Limb (tissue), 2 donors: ENCODE data around the gene FAN1.
A peak's percentile ranks its signal among the peaks of the same experiment; 100 is the strongest.

Source experiments
- DNase-seq, 2 donors: peaks; one replicate each; pipeline ENCODE4 v3.0.0-alpha.2; 2016; ENCODE audit errors: extremely low spot score in 2 of 2

The FAN1 gene

DNA sequence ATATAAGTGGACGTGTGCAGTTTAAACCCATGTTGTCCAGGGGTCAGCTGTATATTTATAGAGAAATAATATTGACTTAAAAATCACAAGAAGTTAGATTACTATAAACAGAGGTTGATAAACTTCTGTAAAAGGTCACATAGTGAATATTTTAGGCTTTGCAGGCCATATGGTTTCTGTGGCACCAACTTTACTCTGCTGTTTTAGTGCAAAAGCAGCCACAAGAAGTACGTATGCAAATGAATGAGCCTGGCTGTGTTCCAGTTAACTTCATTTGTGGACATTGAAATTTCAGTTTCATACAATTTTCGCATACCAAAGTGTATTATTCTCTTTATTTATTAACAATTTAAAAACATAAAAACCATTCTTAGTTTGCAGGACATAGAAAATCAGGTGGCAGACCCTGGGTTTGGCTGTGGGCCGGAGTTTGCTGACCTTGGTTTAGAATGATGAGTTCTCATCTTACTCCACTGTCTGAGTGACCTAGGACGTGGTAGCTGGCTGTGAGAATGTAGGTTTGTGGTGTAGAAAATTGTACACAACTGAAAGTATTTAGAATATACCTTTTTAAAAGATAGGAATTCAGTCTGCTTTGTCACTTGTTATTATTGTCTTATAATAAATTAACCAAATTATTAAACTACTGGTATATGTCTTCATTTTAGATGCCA lies 16.3 kb downstream of the FAN1 start:
- DNase-seq, result no peak

DNA sequence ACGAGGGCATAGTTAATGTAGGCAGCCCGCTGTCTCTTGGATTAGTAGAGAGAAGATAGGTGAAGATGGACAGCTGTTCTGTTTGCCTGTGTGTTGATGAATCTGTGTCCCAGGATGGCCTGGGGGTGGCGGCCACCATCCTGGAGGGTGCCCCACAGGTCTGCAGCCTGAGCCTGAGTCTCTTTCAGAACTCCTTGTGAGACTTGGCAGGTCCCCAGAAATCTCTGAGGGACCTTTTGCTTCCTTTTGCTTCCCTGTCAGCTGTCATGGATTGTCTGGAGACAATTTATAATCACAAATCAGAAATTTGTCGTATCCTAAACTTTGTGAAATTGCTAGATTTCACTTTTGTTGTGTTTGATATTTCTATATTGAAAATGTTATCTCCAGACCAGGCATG lies 17.4 kb downstream of the FAN1 start:
- DNase-seq, result no peak

DNA sequence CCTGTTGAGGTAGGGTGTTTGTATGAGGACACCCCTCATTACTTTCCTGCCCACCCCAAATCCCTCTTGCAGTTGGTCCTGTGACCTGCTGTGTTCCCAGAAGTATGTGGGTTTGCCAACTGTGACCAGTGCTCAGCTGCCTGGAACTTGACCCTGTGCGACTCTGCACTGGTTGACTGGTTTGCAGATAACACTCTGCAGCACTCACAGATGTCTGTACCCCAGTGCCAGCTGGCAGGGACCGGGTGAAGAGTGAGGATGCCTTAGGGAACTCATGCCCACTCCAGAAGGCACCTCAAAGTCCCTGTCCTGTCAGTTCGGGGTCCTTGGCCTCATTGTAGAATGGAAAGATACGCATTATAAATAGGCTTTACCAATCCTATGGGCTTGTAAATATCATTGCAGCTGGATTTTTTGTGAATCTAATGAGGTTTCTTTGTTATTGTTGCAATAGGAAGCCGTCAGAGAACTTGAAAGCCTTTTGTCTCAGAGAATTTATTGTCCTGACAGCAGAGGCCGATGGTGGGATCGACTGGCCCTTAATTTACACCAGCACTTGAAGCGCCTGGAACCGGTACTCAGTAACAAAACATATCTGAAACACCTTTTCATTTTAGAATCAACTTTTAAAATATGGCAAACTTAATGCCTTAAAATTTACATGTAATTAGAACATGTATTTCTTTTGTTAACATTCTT lies 18.2 kb downstream of the FAN1 start:
- DNase-seq, result no peak

DNA sequence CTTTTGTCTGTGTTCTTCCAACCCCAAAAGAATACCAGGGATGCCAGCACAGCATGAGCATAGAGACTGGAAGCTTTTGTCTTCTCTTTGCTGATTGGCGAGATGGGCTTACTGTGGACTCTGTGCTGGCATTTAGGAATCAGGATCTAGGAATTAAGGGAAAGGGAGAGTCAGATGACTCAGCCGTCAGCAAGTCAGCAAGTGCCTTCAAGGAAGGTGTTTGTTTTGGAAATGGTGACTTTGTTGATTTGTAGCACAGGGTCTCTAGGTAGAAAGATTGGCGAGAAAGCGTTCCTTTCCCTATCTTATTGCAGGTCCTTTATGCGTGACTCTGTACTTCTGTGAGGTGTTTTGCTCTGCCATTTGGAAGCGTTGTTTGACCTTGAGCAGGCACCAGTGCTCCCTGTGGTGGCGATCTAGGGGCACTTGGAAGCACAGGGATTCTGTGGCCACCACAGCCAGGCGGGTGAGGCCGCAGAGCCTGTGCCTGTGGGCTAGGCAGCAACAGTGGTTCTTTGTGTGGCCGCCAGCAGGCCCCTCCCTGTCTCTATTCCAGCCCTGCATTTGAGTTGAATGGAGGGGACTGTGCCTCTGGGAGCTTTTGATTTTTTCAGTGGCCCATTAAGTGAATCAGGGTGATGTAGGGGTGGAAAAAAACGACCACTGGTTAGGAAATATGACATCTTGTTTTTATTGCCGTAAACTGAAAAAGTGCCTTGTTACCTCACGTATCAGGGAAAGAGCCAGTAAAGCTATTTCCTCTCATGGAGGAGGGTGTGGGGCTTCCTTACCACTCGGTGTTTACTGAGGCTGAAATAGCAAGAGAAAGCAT lies 19.0 kb downstream of the FAN1 start:
- DNase-seq, result peak; percentile 8 to 68

DNA sequence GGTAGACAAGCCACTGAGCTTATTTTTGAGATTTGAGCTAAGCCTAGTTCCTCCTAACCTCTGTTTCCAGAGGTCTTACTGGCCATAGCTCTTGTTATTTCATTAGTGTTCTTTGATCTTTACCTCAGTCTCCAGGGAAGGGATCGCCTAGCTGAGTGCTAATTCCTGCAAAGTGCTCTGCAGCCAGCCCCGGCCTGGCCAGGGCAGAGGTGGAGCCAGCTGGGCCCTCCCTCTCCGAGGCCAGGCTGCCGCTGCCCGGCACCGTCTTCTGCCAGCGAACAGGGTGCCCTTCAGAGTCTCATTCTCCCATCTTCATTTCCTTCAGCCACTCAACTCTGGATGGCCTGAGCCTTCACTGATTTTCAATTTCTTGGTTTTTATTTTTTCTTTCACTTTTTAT lies 19.7 kb downstream of the FAN1 start:
- no peak for DNase-seq

DNA sequence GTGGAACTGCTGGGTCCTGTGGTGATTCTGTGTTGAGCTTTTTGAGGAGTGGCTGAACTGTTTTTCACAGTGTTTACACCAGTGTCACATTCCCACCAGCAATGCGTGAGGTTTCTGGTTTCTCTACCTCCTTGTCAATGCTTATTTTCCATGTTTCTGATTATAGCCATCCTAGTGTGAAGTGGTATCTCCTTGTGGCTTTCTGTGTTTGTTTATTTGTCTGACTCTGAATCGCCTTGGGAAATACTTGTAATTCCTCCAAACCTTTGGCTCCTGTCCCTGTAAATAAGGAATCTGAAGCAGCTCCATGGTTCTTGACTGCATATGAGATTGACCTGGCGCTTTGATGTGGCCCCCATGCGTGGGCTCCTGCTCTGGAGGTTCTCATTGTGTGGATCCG lies 20.6 kb downstream of the FAN1 start:
- DNase-seq, result no peak

DNA sequence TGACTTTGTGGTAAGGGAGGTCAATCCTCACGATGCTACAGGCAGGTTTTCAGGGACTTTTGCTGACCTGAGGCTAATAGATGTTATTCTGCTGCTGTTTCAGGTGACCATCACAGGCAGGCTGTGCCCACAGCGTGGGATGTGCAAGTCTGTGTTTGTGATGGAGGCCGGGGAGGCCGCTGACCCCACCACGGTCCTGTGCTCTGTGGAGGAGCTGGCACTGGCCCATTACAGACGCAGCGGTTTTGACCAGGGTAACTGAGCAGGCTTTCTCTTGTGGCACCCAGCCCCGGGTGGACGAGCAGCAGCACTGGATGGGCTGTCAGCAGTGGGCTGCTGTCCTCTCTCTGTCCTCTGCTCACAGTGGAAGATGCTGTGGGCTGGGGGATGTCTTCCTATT lies 22.0 kb downstream of the FAN1 start:
- DNase-seq, result no peak

DNA sequence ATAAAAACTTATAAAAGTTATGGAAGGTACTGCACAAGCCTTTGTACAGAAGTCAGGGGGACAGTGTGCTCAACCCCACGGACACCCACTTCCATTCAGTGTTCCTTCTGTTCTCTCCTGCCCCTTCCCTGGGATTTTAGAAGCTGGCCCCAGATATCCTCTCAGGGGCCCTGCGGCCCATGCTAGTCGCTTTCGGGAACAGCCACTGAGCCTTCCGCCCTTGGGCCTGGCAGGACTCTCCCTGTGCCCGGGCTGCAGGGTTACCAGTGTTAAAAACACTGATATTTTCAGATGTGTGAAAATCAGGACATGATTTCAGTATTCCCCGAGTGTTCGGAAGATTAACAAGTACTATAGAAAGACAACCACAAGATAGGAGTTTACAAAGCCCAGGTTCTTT lies 22.4 kb downstream of the FAN1 start:
- DNase-seq, result no peak

DNA sequence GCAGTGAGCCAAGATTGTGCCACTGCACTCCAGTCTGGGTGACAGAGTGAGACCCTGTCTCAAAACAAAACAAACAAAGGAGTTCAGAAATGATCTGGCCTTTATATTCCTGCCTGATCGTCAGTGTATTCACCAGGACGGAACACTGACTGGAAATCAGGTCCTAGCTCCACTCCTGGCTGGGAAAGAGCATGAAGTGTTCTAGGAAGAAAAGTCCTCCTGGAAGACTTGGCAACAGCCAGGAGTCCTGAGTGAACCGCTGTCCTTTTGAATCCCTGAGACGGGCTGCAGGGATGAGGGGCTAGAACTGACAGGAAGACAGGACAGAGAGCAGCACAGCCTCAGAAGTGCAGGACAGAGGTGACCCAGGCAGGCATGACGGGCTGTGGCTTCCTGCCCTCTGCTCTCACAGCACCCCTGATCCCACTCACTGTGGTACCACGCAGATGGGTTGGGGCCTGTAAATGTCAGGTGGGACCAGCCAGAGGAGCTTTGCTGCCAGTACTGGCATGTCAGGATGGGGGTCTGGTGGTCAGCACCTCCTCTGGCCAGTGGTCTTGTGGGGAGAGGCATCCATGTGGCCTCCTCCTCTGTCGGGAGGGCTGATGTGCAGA lies 23.5 kb downstream of the FAN1 start:
- no peak for DNase-seq

DNA sequence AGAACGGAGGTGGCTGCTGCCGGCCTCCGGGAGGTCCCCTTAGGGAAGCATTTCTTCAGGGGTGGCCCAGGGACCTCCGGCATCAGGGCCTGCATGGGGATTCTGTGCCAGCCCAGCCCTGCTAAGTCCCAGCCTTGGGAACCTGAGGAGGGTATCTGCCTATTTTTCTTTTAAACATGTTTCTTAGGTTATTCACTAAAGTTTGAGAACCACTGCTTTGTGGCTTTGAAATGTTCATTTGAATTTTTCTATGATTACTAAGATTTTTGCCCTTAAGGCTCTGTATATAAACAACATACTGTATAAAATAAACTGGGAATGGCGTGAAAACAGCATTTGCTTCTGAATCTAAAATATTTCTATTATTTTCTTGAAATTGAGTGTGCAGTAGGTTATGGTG lies 24.4 kb downstream of the FAN1 start:
- DNase-seq, result no peak

DNA sequence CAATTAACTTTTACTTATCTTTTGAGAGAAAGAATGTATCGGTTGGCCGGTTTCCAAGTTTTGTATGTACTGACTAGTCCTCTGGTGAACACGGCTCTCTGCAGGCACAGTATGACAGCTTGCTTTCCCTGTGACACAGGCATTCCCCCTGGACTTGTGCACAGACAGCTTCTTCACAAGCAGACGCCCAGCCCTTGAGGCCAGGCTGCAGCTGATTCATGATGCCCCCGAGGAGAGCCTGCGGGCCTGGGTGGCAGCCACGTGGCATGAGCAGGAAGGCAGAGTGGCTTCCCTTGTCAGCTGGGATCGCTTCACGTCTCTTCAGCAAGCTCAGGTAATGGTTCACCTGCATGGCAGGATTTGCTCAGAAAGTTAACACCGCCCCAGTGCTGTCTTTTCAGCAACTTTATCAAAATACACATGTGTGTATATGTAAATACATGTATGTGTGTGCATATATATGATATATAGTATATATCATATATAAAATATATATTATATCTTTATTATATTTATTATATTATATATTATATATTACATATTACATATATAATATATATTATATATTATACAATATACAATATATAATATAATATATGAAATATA lies 25.5 kb downstream of the FAN1 start:
- DNase-seq, result no peak

DNA sequence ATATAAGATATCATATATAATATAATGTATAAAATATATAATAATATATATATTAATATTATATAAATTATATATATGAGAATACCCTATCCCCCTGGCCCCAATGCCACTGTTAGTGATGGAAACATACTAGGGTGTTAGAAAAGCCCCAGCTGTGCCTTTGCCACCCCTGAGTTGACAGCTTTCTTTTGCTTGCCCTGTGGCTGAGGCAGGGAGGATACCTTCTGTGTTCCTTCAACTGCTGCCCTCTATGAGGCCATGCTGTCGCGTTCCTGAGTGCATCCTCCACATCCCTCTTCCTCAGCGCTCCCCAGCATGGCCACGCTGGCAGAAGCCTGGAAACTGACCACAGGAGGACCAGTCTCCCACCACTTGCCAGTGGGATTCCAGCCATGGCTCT lies 26.3 kb downstream of the FAN1 start:
- no peak for DNase-seq

DNA sequence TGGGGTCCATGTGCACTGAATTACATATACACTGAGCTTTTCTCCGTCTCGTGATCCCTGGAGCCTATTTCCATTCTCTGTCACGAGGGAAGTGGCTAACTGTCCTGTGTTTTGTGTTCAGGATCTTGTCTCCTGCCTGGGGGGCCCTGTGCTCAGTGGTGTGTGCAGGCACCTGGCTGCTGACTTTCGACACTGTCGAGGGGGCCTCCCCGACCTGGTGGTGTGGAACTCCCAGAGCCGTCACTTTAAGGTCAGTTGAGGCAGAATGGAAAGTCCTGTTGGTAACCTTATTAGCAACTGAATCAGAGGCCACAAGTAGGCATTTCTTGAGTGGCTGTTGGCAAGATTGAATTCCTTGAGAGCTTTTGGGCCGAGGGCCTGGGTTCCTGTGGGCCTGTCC lies 26.7 kb downstream of the FAN1 start:
- DNase-seq, result no peak

DNA sequence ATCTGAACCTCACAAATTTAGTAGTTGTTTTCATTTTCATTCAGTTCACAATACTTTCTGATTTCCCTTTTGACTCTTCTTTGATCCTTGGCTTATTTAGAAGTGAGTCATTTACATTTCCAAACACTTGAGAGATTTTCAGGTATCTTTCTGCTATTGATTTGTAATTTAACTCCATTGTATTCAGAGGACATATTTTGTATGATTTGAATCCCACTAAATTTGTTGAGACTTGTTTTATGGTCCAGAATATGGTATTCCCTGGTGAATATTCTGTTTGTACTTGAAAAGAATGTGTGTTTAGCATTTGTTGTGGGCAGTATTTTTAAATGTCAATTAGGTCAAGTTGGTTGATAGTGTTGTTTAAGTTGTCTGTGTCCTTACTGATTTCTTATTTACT lies 29.6 kb downstream of the FAN1 start:
- DNase-seq, result no peak

DNA sequence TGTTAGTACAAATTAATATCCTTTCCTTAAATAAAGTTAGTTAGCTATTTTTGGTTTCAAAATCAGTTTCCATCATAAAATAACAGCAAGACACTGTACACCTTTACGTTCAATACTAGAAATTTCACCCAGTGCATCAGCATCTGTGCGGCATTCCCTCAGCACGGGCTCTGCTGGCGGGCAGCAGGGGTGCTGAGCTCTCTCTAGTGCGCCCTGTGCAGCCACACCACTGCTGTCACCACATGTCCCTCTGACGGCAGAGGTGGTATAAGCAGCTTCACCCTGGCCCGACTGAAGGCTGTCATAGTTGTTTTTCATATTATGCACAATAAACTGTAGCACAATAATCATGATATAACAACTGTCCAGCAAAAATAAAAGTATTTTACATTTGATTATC lies 35.4 kb downstream of the FAN1 start:
- DNase-seq, result no peak

DNA sequence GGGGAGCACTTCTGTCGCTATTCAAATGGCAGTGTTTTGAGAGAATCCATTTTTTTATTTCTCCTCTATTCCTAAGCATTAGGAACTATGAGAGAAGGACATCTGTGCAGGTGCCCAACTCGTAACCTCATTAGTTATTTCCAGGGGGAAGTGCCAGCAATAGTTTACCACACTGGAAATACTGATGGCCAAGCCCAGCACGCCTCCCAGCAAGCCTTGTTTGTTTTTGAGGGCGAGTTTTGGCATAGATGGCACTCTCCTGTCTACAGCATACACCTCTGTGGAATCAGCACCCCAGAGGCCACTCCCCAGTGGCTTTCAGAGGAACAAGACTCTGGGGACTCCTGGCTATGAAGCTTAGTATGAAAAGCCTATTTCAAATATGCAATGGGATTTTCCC lies 36.6 kb downstream of the FAN1 start:
- no peak for DNase-seq

DNA sequence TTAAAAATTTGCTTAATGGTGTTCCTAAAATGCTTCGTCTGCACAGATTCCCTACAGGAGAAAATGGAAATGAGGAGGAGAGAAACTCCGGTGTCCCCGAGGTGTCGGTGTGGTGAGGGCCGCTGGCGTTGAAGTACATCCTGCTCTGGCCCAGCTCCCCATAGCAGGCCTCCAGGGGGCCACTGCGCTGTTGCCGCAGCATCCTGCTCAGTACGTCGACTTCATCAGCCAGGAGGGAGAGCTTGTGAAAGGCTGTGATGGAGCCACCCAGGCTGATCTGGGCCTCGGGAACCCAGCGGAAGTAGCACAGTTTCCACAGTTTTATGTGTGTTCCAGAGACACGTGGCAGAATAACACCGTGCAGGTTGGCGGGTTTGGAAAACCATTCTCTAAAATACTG lies 37.8 kb downstream of the FAN1 start:
- DNase-seq, result no peak

DNA sequence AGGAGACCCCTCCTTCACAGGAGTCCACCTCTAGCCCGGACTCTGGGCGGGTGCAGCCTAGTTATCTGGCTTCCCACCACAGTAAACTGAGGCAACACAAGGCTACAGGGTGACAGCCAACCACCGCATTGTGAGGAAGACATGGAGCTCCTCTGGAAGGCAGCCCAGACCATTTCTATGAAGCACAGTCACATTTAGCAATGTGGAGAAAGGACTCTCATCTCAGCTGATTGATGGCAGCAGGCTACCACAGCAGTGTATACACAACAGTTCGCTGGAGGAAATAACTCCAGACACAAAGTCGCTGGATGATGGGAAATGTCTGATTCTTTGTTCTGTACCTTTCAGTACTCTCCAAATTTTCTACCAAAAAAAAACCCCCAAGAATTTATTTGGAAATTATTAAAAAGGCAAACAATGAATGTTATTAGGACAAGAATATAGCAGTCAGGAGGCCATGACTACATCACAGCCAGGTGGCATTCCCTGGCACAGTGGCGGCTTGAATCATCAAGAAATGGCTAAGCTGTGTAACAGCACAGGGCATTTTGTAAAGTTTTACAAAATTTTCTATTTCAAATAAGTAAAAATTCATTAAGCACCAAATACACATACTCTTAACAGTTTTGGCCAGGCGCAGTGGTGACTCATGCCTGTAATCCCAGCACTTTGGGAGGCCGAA lies 40.1 kb downstream of the FAN1 start:
- DNase-seq, result no peak

DNA sequence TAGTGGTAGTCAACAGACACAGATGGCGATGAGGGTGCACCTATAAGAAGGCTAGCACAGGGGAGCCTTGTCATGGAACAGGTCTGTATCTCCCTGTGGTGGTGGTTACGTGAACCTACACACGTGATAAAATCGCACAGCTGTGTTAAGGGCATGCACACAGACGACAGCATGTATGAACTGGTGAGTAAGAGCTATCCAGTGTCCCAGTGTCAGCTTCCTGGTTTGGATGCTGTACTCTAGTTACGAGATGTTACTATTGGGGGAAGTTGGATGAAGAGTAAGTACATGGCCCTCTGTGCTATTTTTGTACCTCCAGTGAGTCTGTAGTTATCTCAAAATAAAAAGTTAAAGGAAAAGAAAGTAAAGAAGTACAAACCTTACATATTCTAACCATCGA lies 49.5 kb downstream of the FAN1 start:
- no peak for DNase-seq

DNA sequence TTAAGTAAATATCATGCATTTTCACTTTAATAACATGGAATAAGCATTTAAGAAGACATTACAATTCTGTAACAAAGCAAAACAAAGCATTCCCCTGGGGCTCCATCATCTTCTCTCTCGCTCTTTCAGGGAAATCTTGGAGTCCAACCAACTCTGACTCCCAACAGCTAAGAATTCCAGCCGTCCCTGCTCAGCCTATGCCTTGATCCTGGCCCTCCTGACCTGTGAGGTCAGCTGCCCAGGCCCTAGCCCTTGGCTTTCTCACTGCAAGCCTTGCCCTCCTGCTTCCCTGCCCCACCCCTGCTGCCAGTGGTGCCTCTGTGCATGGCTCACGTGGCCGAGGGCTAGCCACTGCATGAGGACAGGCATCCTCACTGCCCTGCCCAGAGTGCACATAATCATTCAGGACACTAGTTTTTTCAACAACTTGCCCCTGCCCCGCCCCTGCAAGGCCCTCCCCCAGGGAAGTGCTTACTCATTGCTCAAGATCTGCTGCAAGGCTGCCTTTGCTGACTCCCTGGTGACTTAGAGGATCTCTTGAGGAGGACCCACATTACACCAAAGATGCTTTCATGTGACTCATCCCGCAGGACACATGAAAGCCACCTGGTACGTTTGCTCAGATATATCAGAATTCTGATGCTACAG lies 50.1 kb downstream of the FAN1 start:
- DNase-seq, result no peak

DNA sequence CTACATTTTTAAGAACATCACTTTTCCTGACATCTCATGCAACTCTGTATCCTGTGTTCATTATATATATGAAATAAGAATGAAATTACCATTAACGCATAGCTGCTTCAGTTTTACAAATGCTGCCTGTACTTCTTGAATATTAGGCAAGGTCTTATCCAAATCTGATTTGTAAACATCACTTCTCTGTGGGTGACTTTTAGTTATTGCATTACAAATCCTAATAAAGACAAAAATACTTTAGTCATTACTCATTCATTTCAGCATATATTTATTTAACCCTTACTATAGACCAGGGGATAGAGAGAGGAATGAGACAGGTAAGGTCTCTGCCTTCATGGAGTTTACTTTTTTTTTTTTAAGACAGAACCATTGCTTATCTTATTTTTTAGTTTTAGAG lies 51.0 kb downstream of the FAN1 start:
- no peak for DNase-seq
